ENCODE data around the gene NEO1. TPM values are rescaled to one million over a fixed set of nuclear protein-coding genes. Genes with fewer than 3 reads are reported as not detected.

The NEO1 gene
- total RNA-seq, 1 donor from 2014 or later, result 75.6 TPM

- H3K36me3 Mint-ChIP-seq (ENCODE audit: low read depth), result peaks cover 15% of the 10 kb centered on the region
- no peak overlapping the region for H3K4me3 Mint-ChIP-seq
- no peak overlapping the region for H3K27ac Mint-ChIP-seq (ENCODE audit: unreplicated experiment)
- H3K27me3 Mint-ChIP-seq (ENCODE audit: low read depth), result no peaks in the 10 kb centered on the region
- no peak for TF ChIP-seq CTCF (conservative IDR thresholded peaks at IDR 0.05)
- DNase-seq (ENCODE audit: low read depth, low spot score), result no peak
- H3K9me3 Mint-ChIP-seq, result no peaks in the 10 kb centered on the region
- no peaks in the 10 kb centered on the region for H3K4me1 Mint-ChIP-seq
These were observed 234.8 kb downstream of the NEO1 start for GRCh38 chr15:73287019-73287418.

GRCh38 chr15:73291441-73291840, 239.2 kb downstream of the NEO1 start:
- DNase-seq (ENCODE audit: low read depth, low spot score), result no peak
- no peak for TF ChIP-seq CTCF (conservative IDR thresholded peaks at IDR 0.05)
- Mint-ChIP-seq H3K36me3 (ENCODE audit: low read depth) (peaks cover 8% of the 10 kb centered on the region), H3K9me3 (no peaks in the 10 kb centered on the region), H3K4me3 (no peak overlapping the region), H3K27me3 (ENCODE audit: low read depth) (no peaks in the 10 kb centered on the region), H3K4me1 (no peaks in the 10 kb centered on the region), H3K27ac (ENCODE audit: unreplicated experiment) (no peak overlapping the region)

GRCh38 chr15:73293773-73294172, 241.5 kb downstream of the NEO1 start:
- no peaks in the 10 kb centered on the region for H3K27me3 Mint-ChIP-seq (ENCODE audit: low read depth)
- H3K4me1 Mint-ChIP-seq, result no peaks in the 10 kb centered on the region
- DNase-seq (ENCODE audit: low read depth, low spot score), result no peak
- H3K4me3 Mint-ChIP-seq, result no peak overlapping the region
- peaks cover 7% of the 10 kb centered on the region for H3K36me3 Mint-ChIP-seq (ENCODE audit: low read depth)
- no peaks in the 10 kb centered on the region for H3K9me3 Mint-ChIP-seq
- no peak overlapping the region for H3K27ac Mint-ChIP-seq (ENCODE audit: unreplicated experiment)
- no peak for TF ChIP-seq CTCF (conservative IDR thresholded peaks at IDR 0.05)

- Mint-ChIP-seq H3K4me3 (no peak overlapping the region), H3K9me3 (no peaks in the 10 kb centered on the region), H3K27ac (ENCODE audit: unreplicated experiment) (no peak overlapping the region), H3K36me3 (ENCODE audit: low read depth) (peaks cover 5% of the 10 kb centered on the region), H3K27me3 (ENCODE audit: low read depth) (no peaks in the 10 kb centered on the region), H3K4me1 (no peaks in the 10 kb centered on the region)
- DNase-seq (ENCODE audit: low read depth, low spot score), result no peak
- no peak for TF ChIP-seq CTCF (conservative IDR thresholded peaks at IDR 0.05)
These were observed 243.5 kb downstream of the NEO1 start for GRCh38 chr15:73295630-73296286.

GRCh38 chr15:73296609-73297353, 244.5 kb downstream of the NEO1 start:
- Mint-ChIP-seq H3K9me3 (no peaks in the 10 kb centered on the region), H3K27ac (ENCODE audit: unreplicated experiment) (peak overlapping the region; percentile 81), H3K27me3 (ENCODE audit: low read depth) (no peaks in the 10 kb centered on the region), H3K36me3 (ENCODE audit: low read depth) (peaks cover 8% of the 10 kb centered on the region), H3K4me1 (no peaks in the 10 kb centered on the region), H3K4me3 (no peak overlapping the region)
- DNase-seq (ENCODE audit: low read depth, low spot score), result no peak
- no peak for TF ChIP-seq CTCF (conservative IDR thresholded peaks at IDR 0.05)

Measured in neural crest cell (in vitro differentiated cells).